NCI-H1436 treated with DMSO at 0.1 percent for 48 hours (cell line): ENCODE data around the gene PKDCC.
"Not testable (repeated sequence)": the region's sequence is repeated elsewhere in the genome, so short reads cannot be mapped to it uniquely, and the experiment has no call there.

Source experiments
- DNase-seq: peaks from one replicate; lab custom pipeline; 2025; lab: John Stamatoyannopoulos, UW

The PKDCC gene

GRCh38 chr2:42030829-42031228, 17.0 kb upstream of the PKDCC start:
- DNase-seq: no peak

- DNase-seq: no peak
Observed at GRCh38 chr2:42031281-42032223, 16.3 kb upstream of the PKDCC start.

DNA sequence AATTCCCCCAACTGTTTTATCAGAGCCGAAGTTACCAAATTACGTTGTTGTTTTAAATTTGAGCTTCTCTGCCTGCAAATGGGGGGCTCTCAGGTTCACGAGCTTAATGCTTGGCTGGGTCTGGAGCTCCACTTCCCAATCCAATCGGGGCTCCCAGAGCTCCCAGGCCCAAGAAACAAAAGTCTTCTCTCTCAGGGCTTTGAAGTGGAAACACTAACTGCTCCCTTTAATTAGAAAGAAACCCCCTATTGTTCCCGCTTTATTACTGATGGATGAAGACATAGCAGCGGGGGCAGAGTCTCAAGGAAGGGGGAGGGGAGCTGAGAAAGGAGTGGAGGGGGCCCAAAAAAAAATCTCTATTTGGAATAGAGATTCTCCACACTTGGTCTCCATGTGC, 15.6 kb upstream of the PKDCC start:
- no peak for DNase-seq

GRCh38 chr2:42032745-42033144, 15.1 kb upstream of the PKDCC start:
- no peak for DNase-seq

- DNase-seq: not testable (repeated sequence)
Observed at GRCh38 chr2:42034096-42034495, 13.7 kb upstream of the PKDCC start.

DNA sequence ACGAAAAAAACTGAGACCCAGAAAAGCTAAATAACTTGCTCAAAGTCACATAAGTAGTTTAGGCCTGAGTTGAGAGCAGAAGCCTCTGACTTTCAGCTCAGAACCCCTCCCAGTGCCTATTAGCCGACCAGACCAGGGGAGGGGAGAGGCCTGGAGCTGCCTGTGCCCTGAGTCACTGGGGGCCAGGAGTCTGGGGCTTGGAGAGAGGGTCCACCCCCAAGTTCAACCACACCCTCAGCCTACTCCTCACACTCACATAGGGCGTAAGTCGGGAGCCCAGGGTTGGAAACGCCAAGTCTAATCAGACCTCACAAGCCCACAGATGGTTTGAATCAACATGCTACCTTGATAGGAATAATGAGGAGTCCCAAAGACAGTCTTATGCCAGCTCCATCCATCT, 12.6 kb upstream of the PKDCC start:
- DNase-seq: no peak

- DNase-seq: no peak
Observed at GRCh38 chr2:42036413-42036812, 11.4 kb upstream of the PKDCC start.

GRCh38 chr2:42036940-42037339, 10.9 kb upstream of the PKDCC start:
- DNase-seq: no peak

DNA sequence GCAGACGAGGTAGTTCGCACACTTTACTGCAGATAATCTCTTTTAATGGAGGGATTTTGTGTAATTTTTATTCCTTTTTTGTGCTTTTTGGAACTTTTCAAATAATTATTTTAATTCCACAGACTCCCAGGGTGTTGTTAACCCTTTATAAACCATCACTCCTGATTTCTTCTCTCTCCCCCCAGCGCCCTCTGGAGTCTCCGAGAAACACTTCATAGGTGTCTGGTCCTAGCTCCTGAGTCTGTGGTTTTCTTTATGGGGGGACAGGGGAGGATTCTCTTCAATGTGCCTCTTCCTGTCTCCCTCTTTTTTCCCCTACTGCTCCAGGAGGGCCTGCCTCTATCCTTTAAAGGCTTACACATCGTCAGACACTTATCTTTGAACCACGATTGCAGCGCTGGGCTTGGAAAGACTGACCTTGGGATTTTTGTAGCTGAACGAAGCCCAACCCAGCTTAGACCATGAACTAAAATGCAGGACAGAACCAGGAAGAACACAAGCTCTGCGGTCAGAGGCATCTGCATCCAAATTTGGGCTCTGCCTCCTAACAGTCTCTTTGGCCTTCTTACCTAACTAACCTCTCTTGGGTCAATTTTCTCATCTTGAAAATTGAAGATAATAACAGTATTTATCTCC, 7.1 kb upstream of the PKDCC start:
- DNase-seq: no peak

- no peak for DNase-seq
Observed at GRCh38 chr2:42041377-42042127, 6.3 kb upstream of the PKDCC start.

- DNase-seq: no peak
Observed at GRCh38 chr2:42042631-42043355, 5.0 kb upstream of the PKDCC start.

DNA sequence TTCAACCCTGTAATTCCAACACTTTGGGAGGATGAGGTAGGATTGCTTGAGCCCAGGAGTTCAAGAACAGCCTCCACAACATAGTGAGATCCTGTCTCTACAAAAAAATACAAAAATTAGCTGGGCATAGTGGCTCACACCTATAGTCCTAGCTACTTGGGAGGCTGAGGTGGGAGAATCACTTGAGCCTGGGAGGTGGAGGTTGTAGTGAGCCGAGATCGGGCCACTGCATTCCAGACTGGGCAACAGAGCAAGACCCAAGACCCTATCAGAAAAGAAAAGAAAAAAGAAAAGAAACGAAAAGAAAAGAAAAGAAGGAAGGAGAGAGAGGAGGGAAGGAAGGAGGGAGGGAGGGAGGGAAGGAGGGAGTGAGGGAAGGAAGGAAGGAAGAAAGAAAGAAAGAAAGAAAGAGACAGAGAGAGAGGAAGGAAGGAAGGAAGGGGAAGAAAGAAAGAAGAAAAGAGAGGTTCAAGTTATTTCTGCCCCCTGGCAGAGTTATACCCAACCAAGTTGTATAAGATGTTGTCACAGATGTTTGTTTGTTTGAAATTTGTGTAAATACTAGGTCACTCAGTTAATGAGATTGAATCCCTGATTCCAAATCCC, 3.9 kb upstream of the PKDCC start:
- DNase-seq: no peak

GRCh38 chr2:42044939-42045338, 2.9 kb upstream of the PKDCC start:
- no peak for DNase-seq

- DNase-seq: no peak
Observed at GRCh38 chr2:42045352-42045751, 2.5 kb upstream of the PKDCC start.

GRCh38 chr2:42045848-42046748, 1.7 kb upstream of the PKDCC start:
- DNase-seq: no peak

GRCh38 chr2:42046819-42047487, 868 bp upstream of the PKDCC start:
- peak; percentile 3 for DNase-seq

- no peak for DNase-seq
Observed at GRCh38 chr2:42048299-42049220, 739 bp downstream of the PKDCC start.

DNA sequence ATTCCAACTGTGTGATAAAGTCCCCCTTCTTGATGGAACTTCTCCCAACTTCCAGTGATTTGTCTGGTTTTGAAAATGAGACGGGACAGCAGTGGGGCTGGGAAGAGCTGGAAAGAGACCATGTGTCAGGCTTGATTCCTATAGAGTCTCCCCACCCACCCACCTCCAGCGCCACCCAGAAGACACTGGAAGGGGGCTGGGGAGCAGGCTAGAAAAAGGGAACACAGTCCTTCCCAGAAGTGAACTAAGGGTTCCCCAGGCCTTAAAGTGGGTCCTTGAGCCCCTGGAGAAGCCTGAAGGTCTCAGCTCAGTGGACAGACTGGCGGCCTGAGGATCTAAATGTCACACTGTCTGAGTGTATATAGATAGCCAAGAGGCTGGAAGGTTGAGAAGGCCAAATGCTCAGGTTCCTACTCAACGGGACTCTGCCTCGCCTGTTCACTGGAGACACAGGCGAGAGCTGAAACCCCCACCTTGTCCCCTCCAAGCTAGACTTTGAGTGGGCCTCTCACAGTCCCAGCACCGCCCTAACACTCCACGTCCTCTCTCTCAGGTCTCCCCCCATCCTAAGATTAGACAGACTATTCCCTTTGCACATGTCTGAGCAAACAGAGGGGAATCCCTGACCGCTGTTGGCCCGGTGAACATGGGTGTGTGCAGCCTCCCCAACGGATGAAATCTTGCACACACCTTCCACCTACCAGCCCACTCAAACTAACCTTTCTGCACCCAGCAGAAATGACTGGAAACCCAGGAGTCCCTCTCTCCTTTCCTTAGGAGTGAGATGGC, 1.6 kb downstream of the PKDCC start:
- no peak for DNase-seq
